Measurements from ENCODE around the gene CNOT8. TPM values are rescaled to one million over a fixed set of nuclear protein-coding genes. Genes with fewer than 3 reads are reported as not detected.

The CNOT8 gene
- total and polyA plus RNA-seq, 2 experiments from 2014 or later: 69.2 to 73.6 TPM

GRCh38 chr5:154862766-154863165, 4.3 kb downstream of the CNOT8 start:
- Histone ChIP-seq H3K79me2 (ENCODE audit: insufficient read depth) (peaks cover 93% of the 10 kb centered on the region), H3K27ac (no peak overlapping the region), H3K4me3 (no peak overlapping the region), H3K9ac (no peak overlapping the region), H3K27me3 (replicated peaks; ENCODE audit: insufficient read depth) (no peaks in the 10 kb centered on the region), H3K4me1 (ENCODE audit: insufficient read depth) (peaks cover 24% of the 10 kb centered on the region), H3K4me2 (ENCODE audit: unreplicated experiment) (peak overlapping the region; percentile 29), H3K36me3 (ENCODE audit: low read depth) (peaks cover 42% of the 10 kb centered on the region; the same call in 1 of the 2 replicates), H3F3A (ENCODE audit: insufficient read depth) (peaks cover 25% of the 10 kb centered on the region), H3K9me3 (ENCODE audit: low read depth) (no peaks in the 10 kb centered on the region), H3K9me2 (ENCODE audit: insufficient read depth) (no peaks in the 10 kb centered on the region), H2AFZ (no peak overlapping the region), H4K20me1 (ENCODE audit: insufficient read depth) (peaks cover 4% of the 10 kb centered on the region)
- peak; percentile 20 for DNase-seq
- in situ Hi-C loops (cut with MboI): no loop called here
- WGBS, 2 experiments (ENCODE audit: low coverage in 1 of 2, low lambda C conversion rate in 2 of 2, missing lambda C conversion rate in 2 of 2): 64 to 81% methylated on average over 2 of the region's 2 CpGs
- TF ChIP-seq EZH2phosphoT487 (IDR thresholded peaks at IDR 0.05; ENCODE audit: insufficient read depth, low read depth): no peak
- no peak for TF ChIP-seq EZH2 (IDR thresholded peaks at IDR 0.05; ENCODE audit: insufficient read depth, poor library complexity, severe bottlenecking)

GRCh38 chr5:154863291-154864080, 5.1 kb downstream of the CNOT8 start:
- peaks cover 4% of the 10 kb centered on the region for H4K20me1 ChIP-seq (ENCODE audit: insufficient read depth)

GRCh38 chr5:154865466-154866184, 7.2 kb downstream of the CNOT8 start:
- Histone ChIP-seq H3K4me1 (ENCODE audit: insufficient read depth) (peaks cover 21% of the 10 kb centered on the region), H3K27me3 (replicated peaks; ENCODE audit: insufficient read depth) (no peaks in the 10 kb centered on the region), H3K9me2 (ENCODE audit: insufficient read depth) (no peaks in the 10 kb centered on the region), H3K4me3 (no peak overlapping the region), H3K36me3 (ENCODE audit: low read depth) (peaks cover 57% of the 10 kb centered on the region; the same call in 1 of the 2 replicates), H3K9me3 (ENCODE audit: low read depth) (no peaks in the 10 kb centered on the region), H3K4me2 (ENCODE audit: unreplicated experiment) (no peak overlapping the region), H3F3A (ENCODE audit: insufficient read depth) (peaks cover 8% of the 10 kb centered on the region; the same call in 1 of the 2 replicates), H4K20me1 (ENCODE audit: insufficient read depth) (peaks cover 4% of the 10 kb centered on the region), H3K79me2 (ENCODE audit: insufficient read depth) (peaks cover 100% of the 10 kb centered on the region), H3K9ac (no peak overlapping the region), H2AFZ (no peak overlapping the region), H3K27ac (no peak overlapping the region)
- DNase-seq: no peak
- 68 to 71% methylated on average over 5 of the region's 5 CpGs for WGBS, 2 experiments (ENCODE audit: low coverage in 1 of 2, low lambda C conversion rate in 2 of 2, missing lambda C conversion rate in 2 of 2)
- in situ Hi-C loops (cut with MboI): no loop called here
- no peak for TF ChIP-seq EZH2 (IDR thresholded peaks at IDR 0.05; ENCODE audit: insufficient read depth, poor library complexity, severe bottlenecking)
- TF ChIP-seq EZH2phosphoT487 (IDR thresholded peaks at IDR 0.05; ENCODE audit: insufficient read depth, low read depth): no peak

More at GRCh38 chr5:154863291-154864080, 5.1 kb downstream of the CNOT8 start:
- no peak overlapping the region for H3K4me3 ChIP-seq
- H3K36me3 ChIP-seq (ENCODE audit: low read depth): peaks cover 43% of the 10 kb centered on the region; the same call in 1 of the 2 replicates
- no peaks in the 10 kb centered on the region for H3K9me2 ChIP-seq (ENCODE audit: insufficient read depth)
- no peaks in the 10 kb centered on the region for H3K9me3 ChIP-seq (ENCODE audit: low read depth)
- H3K4me2 ChIP-seq (ENCODE audit: unreplicated experiment): no peak overlapping the region
- no peak overlapping the region for H3K9ac ChIP-seq
- H3F3A ChIP-seq (ENCODE audit: insufficient read depth): peaks cover 25% of the 10 kb centered on the region
- TF ChIP-seq EZH2 (IDR thresholded peaks at IDR 0.05; ENCODE audit: insufficient read depth, poor library complexity, severe bottlenecking): no peak
- no peak for TF ChIP-seq EZH2phosphoT487 (IDR thresholded peaks at IDR 0.05; ENCODE audit: insufficient read depth, low read depth)
- H3K27me3 ChIP-seq (replicated peaks; ENCODE audit: insufficient read depth): no peaks in the 10 kb centered on the region
- no peak for DNase-seq
- H3K27ac ChIP-seq: no peak overlapping the region
- peaks cover 24% of the 10 kb centered on the region for H3K4me1 ChIP-seq (ENCODE audit: insufficient read depth)
- H3K79me2 ChIP-seq (ENCODE audit: insufficient read depth): peaks cover 100% of the 10 kb centered on the region
- H2AFZ ChIP-seq: no peak overlapping the region
- 86% methylated on average over 7 of the region's 7 CpGs for WGBS, 2 experiments (ENCODE audit: low coverage in 1 of 2, low lambda C conversion rate in 2 of 2, missing lambda C conversion rate in 2 of 2)
- in situ Hi-C loops (cut with MboI): no loop called here

DNA sequence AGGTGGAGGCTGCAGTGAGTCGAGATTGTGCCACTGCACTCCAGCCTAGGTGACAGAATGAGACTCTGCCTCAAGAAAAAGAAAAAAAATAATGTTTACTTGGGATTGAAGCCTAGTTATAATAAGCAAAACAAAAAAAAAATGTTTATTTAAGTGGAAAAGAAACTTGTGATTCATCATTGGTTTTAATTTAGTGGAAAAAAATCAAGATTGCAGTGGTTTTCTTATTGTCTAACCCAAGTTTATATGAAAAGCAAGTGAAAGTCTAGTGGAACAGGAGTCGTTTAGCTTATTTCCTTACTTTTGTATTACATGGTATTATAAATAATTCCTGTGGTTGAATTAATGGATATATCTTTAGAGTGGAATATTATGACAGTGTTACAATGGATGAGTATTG, 8.4 kb downstream of the CNOT8 start:
- peaks cover 4% of the 10 kb centered on the region for H4K20me1 ChIP-seq (ENCODE audit: insufficient read depth)
- H3K9ac ChIP-seq: no peak overlapping the region
- in situ Hi-C loops (cut with MboI): no loop called here
- TF ChIP-seq EZH2 (IDR thresholded peaks at IDR 0.05; ENCODE audit: insufficient read depth, poor library complexity, severe bottlenecking) (no peak), EZH2phosphoT487 (IDR thresholded peaks at IDR 0.05; ENCODE audit: insufficient read depth, low read depth) (no peak)
- no peaks in the 10 kb centered on the region for H3K27me3 ChIP-seq (replicated peaks; ENCODE audit: insufficient read depth)
- H3F3A ChIP-seq (ENCODE audit: insufficient read depth): no peaks in the 10 kb centered on the region
- no peaks in the 10 kb centered on the region for H3K9me3 ChIP-seq (ENCODE audit: low read depth)
- no peaks in the 10 kb centered on the region for H3K9me2 ChIP-seq (ENCODE audit: insufficient read depth)
- no peak for DNase-seq
- H3K4me3 ChIP-seq: no peak overlapping the region
- H3K27ac ChIP-seq: no peak overlapping the region
- H3K4me2 ChIP-seq (ENCODE audit: unreplicated experiment): no peak overlapping the region
- H3K79me2 ChIP-seq (ENCODE audit: insufficient read depth): peaks cover 100% of the 10 kb centered on the region
- peaks cover 69% of the 10 kb centered on the region for H3K36me3 ChIP-seq (ENCODE audit: low read depth)
- no peak overlapping the region for H2AFZ ChIP-seq
- WGBS, 2 experiments (ENCODE audit: low coverage in 1 of 2, low lambda C conversion rate in 2 of 2, missing lambda C conversion rate in 2 of 2): 47 to 48% methylated on average over 2 of the region's 2 CpGs
- H3K4me1 ChIP-seq (ENCODE audit: insufficient read depth): peaks cover 13% of the 10 kb centered on the region

Data from GM23248 (cell line).